Activated CD4-positive, alpha-beta T cell treated with anti-CD3 and anti-CD28 coated beads, Interleukin-2, amount 50 U/mL, for 24 hours (primary cell): ENCODE data around the gene TRPM6.
"Not testable (repeated sequence)": the region's sequence is repeated elsewhere in the genome, so short reads cannot be mapped to it uniquely, and the experiment has no call there.

Experiments
- DNase-seq, 2 donors: peaks; one replicate each; pipeline ENCODE4 v3.0.0-alpha.2; 2020; ENCODE audit warnings: low read depth in 1 of 2, low spot score in 1 of 2

The TRPM6 gene, protein sequence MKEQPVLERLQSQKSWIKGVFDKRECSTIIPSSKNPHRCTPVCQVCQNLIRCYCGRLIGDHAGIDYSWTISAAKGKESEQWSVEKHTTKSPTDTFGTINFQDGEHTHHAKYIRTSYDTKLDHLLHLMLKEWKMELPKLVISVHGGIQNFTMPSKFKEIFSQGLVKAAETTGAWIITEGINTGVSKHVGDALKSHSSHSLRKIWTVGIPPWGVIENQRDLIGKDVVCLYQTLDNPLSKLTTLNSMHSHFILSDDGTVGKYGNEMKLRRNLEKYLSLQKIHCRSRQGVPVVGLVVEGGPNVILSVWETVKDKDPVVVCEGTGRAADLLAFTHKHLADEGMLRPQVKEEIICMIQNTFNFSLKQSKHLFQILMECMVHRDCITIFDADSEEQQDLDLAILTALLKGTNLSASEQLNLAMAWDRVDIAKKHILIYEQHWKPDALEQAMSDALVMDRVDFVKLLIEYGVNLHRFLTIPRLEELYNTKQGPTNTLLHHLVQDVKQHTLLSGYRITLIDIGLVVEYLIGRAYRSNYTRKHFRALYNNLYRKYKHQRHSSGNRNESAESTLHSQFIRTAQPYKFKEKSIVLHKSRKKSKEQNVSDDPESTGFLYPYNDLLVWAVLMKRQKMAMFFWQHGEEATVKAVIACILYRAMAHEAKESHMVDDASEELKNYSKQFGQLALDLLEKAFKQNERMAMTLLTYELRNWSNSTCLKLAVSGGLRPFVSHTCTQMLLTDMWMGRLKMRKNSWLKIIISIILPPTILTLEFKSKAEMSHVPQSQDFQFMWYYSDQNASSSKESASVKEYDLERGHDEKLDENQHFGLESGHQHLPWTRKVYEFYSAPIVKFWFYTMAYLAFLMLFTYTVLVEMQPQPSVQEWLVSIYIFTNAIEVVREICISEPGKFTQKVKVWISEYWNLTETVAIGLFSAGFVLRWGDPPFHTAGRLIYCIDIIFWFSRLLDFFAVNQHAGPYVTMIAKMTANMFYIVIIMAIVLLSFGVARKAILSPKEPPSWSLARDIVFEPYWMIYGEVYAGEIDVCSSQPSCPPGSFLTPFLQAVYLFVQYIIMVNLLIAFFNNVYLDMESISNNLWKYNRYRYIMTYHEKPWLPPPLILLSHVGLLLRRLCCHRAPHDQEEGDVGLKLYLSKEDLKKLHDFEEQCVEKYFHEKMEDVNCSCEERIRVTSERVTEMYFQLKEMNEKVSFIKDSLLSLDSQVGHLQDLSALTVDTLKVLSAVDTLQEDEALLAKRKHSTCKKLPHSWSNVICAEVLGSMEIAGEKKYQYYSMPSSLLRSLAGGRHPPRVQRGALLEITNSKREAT (N-terminal part only)

DNA sequence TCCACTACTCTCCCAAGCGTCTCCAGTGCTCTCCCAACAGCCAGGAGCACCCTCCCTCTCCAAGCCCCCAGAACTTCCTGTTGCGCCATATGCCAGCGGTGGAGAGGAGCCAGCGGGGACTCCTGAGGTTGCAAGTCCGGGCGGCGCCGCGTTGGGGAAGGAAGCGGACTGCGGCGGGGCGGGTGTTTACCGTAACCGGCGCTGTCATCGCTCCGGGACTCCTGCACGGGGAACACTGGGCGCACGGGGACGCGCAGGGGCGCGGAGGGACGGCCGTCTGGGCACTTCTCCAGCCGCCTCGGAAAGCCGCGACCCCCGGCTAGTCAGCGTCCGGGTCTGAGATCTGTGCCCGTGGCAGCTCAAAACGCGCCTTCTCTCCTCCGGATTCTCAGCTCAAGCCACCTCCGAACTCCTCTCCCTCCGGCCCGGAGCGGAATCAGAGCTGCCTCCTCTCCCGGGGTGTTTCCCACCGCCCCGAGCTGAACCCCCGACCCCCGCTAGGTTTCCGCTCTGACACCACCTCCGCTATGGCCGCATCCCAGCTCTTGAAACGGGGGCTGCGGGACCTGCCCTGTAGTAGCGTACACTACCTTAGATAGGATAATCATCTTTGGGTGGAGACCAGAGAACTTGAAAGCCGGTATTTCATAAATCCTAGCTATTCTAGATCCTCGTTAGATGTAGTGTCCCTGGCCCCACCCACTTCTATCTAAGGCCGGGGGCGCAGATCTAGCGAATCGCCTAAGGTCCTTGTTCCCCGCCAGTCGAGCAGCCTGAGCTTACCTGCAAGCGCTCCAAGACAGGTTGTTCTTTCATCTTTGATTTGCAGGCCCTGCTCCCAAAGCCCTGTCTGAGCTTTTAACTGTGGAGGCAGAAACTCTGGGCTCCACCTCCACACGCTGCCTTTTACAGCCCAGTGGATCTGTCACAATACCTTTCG, at the start of gene TRPM6:
Gene TRPM6, minus strand, starts transcription at position 881 of the 940 bp plus-strand sequence. Its CDS starts 65 bp downstream, at position 816.
- no peak for DNase-seq

DNA sequence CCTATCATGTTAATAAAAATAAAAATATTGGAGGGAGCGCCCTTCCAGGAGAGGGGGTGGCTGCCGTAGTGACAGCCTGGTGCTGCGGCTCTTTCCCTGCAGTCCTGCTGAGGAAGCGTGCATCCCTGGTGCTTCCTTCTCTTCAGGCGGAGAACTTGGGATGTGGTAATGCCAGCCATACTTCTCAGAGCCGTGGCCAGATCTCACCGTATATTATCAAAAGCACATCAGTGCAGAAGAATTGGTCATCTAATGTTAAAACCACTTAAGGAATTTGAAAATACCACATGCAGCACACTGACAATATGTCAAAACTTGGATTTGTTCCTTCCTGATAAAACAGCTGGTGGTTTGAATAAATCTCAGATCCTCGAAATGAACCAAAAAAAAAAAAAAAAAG, 47.3 kb upstream of the TRPM6 start:
- DNase-seq, result no peak

DNA sequence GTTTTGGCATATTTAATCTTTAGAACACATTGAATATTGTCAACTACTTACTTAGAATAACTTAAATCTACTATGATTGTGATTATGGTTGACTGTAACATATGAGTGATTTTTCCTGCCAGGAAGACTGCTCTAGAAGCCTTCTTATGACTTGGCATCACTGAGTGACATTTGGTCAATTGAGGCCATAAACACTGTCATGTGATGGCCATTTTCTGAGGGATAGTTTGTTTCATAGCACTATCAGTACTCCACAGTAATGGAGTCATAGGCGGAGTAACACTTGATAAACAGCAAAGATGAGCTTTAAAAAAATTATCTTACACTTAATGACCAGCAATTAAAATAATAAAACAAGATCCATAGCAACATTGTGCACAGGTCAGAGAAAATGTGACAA, 34.0 kb upstream of the TRPM6 start:
- DNase-seq, result no peak

DNA sequence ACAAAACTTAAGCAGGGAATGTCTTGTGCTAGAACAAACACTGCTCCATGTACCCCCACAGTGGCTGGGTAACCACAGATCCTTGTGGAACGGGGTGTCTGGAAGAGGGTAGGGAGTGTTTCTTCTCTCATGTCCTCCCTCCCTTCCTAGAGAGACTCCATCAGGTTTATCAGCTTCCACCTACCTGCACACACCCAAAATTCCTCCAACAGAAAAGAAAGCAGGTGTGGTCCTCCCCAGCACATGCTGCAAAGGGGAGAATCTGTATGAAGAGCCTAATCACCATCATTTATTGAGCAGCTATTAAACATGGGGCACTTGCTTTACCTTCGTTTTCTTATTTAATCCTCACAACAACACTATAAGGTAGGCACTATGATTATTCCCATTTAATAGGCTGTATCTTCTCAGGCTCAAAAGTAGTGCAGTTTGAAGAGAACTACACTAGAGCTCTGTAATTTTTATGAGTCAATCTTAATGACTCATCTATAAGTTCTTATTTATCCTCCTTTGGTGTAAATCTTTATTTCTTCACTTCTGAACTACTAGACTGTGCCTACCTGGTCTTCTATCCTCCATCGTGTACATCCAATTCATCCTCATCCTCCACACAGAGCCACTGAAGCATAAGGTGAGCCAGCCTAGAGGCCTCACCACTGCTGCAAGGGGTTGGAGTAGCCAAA, 33.4 kb upstream of the TRPM6 start:
- no peak for DNase-seq

DNA sequence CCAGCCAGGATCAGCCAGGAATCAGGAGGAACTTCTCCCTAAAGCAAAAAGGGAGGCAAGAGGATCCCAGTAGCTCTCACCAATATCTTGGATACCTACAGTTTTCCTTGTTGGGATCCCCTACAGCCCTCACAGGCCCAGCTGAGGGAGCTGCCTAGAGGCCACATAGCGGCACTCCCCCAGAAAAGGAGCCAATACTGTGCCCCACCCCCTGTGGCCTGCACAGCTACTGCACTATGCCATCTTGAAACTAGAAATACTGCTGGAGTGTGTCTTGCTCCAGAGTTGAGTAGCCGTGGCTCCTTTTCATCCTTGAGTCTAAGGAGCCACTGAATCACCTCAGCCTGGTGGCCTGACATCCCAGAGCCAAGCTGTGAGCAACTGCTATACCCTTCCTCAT, 22.3 kb upstream of the TRPM6 start:
- DNase-seq, result no peak

DNA sequence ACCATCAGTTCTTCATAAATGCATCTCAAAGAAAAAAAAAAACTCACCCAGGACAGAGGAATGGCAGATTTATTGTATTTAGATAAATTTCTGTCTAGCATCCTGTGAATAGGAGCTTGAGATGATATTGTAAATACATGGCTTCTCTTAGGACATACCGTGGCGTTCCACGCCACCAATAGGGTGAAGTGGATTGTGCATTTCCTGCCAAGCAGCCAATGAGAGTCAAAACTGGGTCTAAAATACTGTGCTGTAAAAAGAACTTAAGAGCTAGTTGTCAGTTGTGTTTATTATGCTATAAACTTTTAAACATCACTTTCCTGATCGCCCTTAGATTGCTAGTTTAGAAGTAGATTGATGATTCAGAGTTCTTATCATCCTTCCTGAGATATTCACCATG, 20.9 kb upstream of the TRPM6 start:
- DNase-seq, result no peak

DNA sequence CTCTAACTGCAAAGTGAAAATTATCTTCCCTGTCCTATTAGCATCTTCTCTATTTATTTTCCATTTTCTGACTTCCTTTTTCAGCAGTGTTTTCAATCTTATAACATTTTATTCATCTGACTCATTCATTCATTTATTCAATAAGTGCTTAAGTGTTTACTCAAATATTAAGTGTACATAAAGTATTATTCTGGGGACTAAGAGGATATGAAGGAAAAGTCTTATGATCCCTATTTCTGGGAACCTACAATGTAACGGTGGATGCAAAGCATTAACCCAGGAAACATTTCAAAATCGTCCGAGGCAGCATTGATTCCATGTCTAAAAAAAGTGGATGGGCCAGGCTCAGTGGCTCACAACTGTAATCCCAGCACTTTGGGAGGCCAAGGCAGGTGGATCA, 19.4 kb upstream of the TRPM6 start:
- no peak for DNase-seq

DNA sequence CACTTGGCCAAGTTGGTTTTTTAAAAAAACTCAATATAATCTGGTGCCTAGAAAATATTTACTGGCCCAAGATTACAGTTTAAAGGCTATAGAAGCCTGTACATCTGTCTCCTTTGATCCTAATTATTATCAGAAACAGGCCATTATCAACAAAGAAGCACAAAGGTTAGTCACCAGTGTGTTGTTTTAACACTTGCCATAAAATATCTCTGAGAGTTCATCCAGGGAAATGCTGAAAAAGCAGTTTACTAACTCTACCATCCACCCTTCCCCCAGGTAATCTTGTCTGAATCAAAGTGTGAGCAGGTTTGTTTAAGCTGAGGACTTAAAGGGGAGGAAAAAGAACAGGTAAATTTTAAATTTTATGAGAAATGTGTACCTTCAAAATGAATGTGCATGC, 13.3 kb upstream of the TRPM6 start:
- no peak for DNase-seq

DNA sequence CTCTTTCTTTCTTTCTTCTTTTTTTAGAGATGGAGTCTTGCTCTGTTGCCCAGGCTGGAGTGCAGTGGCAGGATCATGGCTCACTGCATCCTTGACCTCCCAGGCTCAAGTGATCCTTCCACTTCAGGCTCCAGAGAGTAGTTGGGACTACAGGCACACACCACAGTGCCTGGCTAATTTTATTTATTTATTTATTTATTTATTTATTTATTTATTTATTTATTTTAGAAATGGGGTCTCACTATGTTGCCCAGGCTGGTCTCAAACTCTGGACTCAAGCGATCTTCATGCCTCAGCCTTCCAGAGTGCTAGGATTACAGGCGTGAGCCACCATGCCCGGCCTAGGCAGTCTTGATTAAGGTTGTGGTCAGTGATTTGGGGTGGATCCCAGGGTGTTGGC, 728 bp upstream of the TRPM6 start:
- not testable (repeated sequence) for DNase-seq

DNA sequence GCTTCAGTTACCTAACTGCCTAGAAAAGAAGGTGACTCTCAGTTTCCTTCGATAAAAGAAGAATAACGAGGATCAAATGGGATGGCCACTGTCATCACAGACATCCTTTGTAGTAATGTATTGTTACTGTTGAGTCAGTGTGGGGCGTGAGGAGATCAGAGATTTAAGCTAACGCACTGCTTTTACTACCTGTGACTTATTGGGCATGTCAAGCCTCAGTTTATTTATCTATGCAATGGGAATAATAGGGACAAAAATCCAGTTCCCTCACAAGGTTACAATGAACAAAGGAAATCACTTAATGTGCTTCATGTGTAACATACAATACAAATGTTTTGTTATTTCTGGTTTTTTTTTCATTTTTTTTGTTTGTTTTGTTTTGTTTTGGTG, 255 bp upstream of the TRPM6 start:
- no peak for DNase-seq

DNA sequence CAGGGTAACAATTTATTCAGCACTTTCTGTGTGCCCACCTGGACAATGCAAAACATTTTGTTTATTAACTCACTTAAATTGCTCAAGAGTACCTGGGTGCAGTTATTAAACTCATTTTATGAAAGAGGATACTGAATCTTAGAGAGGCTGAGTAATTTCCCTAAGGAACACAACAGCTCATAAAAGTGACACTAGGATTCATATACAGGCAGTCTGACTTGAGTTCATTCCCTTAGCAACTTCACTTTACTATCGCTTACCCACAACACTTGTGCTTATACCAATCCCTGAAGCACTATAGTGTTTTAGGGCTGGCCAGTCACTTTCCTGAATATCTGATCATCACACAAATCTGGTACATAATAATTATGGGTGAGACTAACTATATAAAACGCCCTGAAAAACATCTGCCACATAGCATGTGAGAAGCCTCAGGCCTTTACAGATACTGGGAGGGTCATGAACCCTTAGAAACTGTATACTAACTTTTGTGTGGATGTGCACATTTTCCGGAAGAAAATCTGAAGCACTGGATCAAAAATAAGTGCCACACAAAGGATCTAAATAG, 11.3 kb downstream of the TRPM6 start:
- DNase-seq, result no peak

DNA sequence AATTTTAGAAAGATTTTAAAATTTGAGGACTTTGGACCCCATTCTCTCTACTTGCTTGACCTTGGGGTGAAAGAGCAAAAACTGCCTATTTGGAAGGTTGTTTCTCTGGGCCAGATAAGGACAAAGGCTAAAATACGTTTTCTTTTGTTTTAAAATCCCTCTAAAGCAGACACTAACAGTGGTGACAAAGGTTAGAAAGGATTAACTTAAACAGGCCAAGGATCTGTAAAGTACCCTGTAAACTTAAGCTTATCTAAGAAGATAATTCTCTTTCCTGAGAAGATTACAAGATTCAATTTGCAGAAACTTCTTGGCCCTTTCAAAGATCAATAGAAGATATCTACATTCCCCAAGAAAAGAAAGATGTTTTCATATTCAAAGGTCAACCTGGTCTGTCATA, 12.1 kb downstream of the TRPM6 start:
- no peak for DNase-seq

DNA sequence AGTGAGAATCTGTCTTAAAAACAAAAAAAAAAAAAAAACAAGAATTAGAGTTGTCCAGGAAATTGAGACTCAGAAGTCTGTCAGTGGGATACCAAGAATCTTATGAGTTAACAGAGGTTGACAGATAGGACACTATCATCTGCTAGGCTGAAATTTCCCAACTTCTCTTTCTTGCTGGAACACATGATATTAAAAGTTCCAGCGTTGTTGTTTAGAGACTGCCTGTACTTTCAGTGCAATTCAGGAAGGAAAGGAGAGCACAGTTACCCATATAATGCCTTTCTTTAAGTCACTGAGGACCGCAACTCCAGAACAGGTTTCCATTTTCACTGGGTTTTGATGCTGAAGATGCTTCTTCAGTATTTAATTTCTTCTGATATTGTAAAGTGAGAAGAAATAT, 13.5 kb downstream of the TRPM6 start:
- no peak for DNase-seq

DNA sequence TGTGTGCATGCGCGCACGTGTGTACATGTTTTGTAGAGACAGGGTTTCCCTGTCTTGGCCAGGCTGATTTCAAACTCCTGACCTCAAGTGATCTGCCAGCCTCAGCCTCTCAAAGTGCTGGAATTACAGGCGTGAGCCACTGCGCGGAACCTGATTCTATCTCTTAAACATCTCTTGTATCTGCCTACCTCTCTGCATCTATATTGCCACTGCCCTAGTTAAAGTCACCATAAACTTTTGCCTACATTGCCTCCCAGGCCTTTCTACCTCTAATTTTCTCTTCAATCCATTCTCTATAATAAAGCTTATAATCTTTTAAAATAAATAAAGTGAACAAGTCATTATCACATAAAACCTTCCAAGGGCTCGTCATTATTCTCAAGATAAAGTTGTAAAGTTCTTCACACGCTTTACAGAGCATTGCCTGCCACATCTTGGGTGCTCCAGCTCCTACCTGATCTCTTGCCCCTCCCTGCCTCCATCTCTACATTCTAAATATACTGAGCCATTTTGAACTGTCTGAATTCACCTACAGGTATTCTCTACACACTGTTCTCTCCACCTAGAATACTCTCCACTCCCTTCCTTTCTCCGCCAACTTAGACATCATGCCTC, 15.0 kb downstream of the TRPM6 start:
- DNase-seq, result no peak

DNA sequence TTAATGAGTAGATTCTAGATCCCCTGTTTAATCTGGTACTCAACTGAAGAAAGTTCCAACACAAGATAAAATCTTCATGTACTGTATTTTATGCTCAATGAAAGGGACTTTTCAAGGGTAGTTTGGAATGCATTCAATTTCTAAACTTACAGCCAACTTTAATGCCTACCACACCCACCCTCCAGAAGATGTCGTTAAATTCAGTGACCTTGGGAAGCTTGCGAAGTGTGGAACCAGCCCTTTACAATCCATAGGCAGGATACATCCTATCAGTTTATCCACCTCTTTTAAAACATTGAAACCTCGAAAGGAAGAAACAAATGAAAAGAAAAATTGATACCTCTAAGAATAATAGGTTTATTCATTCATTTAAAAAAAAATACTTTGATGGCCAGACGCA, 20.2 kb downstream of the TRPM6 start:
- DNase-seq, result no peak

DNA sequence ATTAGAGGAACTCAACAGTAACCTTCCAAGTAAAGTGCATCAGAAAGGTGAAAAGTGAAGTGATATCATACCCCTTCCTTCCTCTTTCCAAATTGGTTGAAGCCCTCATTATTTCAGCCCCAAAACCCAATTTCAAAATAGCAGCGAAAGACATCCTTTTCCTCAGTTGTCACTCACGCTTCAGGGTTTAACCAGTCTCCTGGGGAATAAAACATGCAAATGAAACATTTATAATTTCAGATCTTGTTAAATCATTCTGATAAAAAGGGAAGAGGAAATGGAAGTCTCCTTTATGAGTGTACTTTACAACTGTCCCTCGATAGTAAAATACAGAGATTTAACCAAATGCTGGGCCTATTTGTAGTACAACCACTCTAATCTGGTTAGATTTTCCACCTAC, 22.5 kb downstream of the TRPM6 start:
- DNase-seq, result no peak

DNA sequence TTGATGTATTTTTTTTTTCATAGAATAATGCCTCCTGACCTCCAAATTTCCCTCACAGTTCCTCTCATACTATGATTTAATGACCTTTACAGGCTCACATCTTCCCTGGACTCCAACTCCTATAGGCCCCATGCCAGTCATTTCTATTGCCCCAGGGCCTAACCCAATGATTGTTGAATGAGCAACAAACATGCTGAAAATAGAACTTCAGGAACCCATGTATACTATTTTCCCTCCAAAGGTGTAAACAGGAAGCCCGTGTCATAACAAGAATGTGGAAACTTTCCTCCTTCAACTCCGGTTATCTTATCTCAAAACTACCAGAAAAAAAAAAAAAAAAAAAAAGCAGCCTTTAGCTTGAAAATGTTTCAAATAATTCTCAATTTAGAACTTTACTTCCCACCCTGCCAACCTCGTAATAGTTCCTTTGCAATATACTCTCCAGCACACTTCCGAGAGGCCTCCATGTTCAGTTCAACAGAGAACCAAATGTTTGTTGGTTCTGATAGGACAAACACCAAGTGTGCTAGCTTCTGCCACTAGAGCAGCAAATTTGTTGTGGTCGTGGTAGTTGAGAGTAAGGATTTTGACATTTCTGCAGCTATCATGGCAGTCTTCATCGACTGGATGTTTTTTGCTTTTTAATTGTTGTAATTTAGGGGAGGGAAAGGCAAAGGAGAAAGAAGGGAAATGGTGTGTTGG, 25.8 kb downstream of the TRPM6 start:
- DNase-seq, result no peak

DNA sequence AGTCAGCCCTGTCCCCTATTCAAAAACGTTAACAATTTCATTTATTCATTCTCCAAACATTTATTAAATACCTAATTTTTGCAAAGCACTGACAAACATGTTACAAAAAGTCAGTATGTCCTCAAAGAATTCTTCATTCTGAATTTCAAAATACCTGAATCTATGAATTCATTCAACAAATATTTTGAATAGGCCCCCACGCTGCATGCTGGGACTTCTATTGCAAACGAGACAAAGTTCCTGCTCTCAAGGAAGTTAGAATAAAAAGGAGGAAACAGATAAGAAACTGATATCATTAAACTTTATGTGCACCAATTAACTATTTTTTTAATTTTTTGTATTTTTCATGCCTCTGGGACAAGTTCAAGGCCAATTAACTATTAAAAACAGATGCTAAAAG, 26.6 kb downstream of the TRPM6 start:
- DNase-seq, result no peak
